Liver (tissue), 9 donors: Measurements from ENCODE around the gene PTPN14. TPM values are rescaled to one million over a fixed set of nuclear protein-coding genes. Genes with fewer than 3 reads are reported as not detected.

Experiments
- DNase-seq: peaks from one replicate; pipeline ENCODE4 v3.0.0-alpha.2; 2017; ENCODE audit warnings: low spot score
- H3K27ac ChIP-seq, 2 donors: one replicate each; pipeline ENCODE4 v1.7.0; 2013; ENCODE audit warnings: inconsistent platforms in 2 of 2, low read length in 2 of 2, control low read depth in 1 of 2, low read depth in 1 of 2, mild to moderate bottlenecking in 1 of 2
- H3K27me3 ChIP-seq, 4 donors: one replicate each; pipeline versions ENCODE4 v1.6.1 to v1.7.0; 2013; ENCODE audit warnings: low read length in 3 of 4, inconsistent platforms in 1 of 4, mild to moderate bottlenecking in 1 of 4, moderate library complexity in 1 of 4; ENCODE audit not compliant: control insufficient read depth in 4 of 4, insufficient read depth in 4 of 4
- H3K36me3 ChIP-seq, 4 donors: one replicate each; pipeline versions ENCODE4 v1.6.1 to v1.7.0; 2013; ENCODE audit warnings: low read length in 3 of 4, mild to moderate bottlenecking in 3 of 4, low read depth in 1 of 4, moderate library complexity in 1 of 4; ENCODE audit not compliant: control insufficient read depth in 4 of 4, insufficient read depth in 3 of 4
- H3K4me1 ChIP-seq, 4 donors: one replicate each; pipeline versions ENCODE4 v1.6.1 to v1.7.0; 2013; ENCODE audit warnings: low read length in 3 of 4, mild to moderate bottlenecking in 3 of 4, moderate library complexity in 1 of 4; ENCODE audit not compliant: control insufficient read depth in 4 of 4, insufficient read depth in 4 of 4
- H3K4me3 ChIP-seq, 3 donors: one replicate each; pipeline versions ENCODE4 v1.6.1 to v1.7.0; 2013; ENCODE audit warnings: low read length in 3 of 3, control low read depth in 1 of 3, low read depth in 1 of 3, mild to moderate bottlenecking in 1 of 3
- H3K9ac ChIP-seq, 2 donors: one replicate each; pipeline ENCODE4 v1.7.0; 2013; ENCODE audit warnings: low read length in 2 of 2, mild to moderate bottlenecking in 2 of 2, moderate library complexity in 2 of 2, control low read depth in 1 of 2, low read depth in 1 of 2
- H3K9me3 ChIP-seq, 4 donors: one replicate each; pipeline versions ENCODE4 v1.6.1 to v1.7.0; 2013; ENCODE audit warnings: low read length in 3 of 4; ENCODE audit not compliant: control insufficient read depth in 4 of 4
- EGR1 ChIP-seq, 2 donors: IDR thresholded peaks; 2 replicates each; pipeline ENCODE4 v1.6.1; 2016 to 2018; ENCODE audit warnings: antibody characterized with exemption in 2 of 2, low read depth in 2 of 2
- FOXA1 ChIP-seq: IDR thresholded peaks from 2 replicates; pipeline ENCODE4 v1.6.1; 2016; ENCODE audit warnings: antibody characterized with exemption
- FOXA2 ChIP-seq: IDR thresholded peaks from 2 replicates; pipeline ENCODE4 v1.6.1; 2016; ENCODE audit warnings: antibody characterized with exemption
- GABPA ChIP-seq, 2 donors: IDR thresholded peaks in 1 of 2; conservative IDR thresholded peaks in 1 of 2; 2 replicates each; pipeline ENCODE4 v1.6.1; 2016; ENCODE audit warnings: antibody characterized with exemption in 2 of 2, mild to moderate bottlenecking in 1 of 2, moderate library complexity in 1 of 2
- HNF4A ChIP-seq, 2 donors: conservative IDR thresholded peaks; 2 replicates each; pipeline ENCODE4 v1.6.1; 2016; ENCODE audit warnings: antibody characterized with exemption in 2 of 2, mild to moderate bottlenecking in 2 of 2
- HNF4G ChIP-seq: IDR thresholded peaks from 2 replicates; pipeline ENCODE4 v1.6.1; 2016; ENCODE audit warnings: antibody characterized with exemption
- JUND ChIP-seq, 2 donors: IDR thresholded peaks; 2 replicates each; pipeline ENCODE4 v1.6.1; 2016; ENCODE audit warnings: antibody characterized with exemption in 2 of 2
- NR2F2 ChIP-seq: IDR thresholded peaks from 2 replicates; pipeline ENCODE4 v1.6.1; 2016; ENCODE audit warnings: antibody characterized with exemption
- RAD21 ChIP-seq, 2 donors: IDR thresholded peaks; 2 replicates each; pipeline ENCODE4 v1.6.1; 2016; ENCODE audit warnings: antibody characterized with exemption in 2 of 2, mild to moderate bottlenecking in 2 of 2
- RXRA ChIP-seq, 2 donors: IDR thresholded peaks; 2 replicates each; pipeline ENCODE4 v1.6.1; 2017 to 2018; ENCODE audit warnings: antibody characterized with exemption in 2 of 2, mild to moderate bottlenecking in 1 of 2
- SP1 ChIP-seq: IDR thresholded peaks from 2 replicates; pipeline ENCODE4 v1.6.1; 2018; ENCODE audit warnings: antibody characterized with exemption, mild to moderate bottlenecking
- TAF1 ChIP-seq: conservative IDR thresholded peaks from 2 replicates; pipeline ENCODE4 v1.6.1; 2016; ENCODE audit warnings: antibody characterized with exemption, mild to moderate bottlenecking
- YY1 ChIP-seq: IDR thresholded peaks from 2 replicates; pipeline ENCODE4 v1.6.1; 2016; ENCODE audit warnings: antibody characterized with exemption, mild to moderate bottlenecking
- WGBS: extraction: QIAGEN DNeasy Blood & Tissue Kit; methylation state at CpG from one replicate; pipeline ENCODE4 v1.1.7; 2013; 5-methylcytosine and 5-hydroxymethylcytosine counted together
- polyA plus RNA-seq, 2 donors: library from polyadenylated mRNA; stranded (reverse) in 1 of 2; unstranded in 1 of 2; fragments of 200-250 nt in 1 of 2; fragments of >200 nt in 1 of 2; fragmentation: Nextera tagmentation in 1 of 2; extraction: Ambion mirVana in 1 of 2; gene quantifications; one replicate each; pipeline versions ENCODE4 v1.2.1 to v1.2.3, GENCODE V29; 2013 to 2015
- total RNA-seq, 2 donors: library from RNA; depleted of rRNA; stranded (reverse); fragments of >200 nt; gene quantifications; one replicate each; pipeline ENCODE4 v1.2.3, GENCODE V29; 2014
- TF ChIP-seq, protein P1 (sequence below): IDR thresholded peaks from 2 replicates; pipeline ENCODE4 v1.6.1; 2016; ENCODE audit warnings: antibody characterized with exemption, mild to moderate bottlenecking
- TF ChIP-seq, protein P2 (sequence below): fragments of 150-350 bp; IDR thresholded peaks from 2 replicates; pipeline ENCODE4 v1.5.1; 2017; ENCODE audit warnings: improper control_type of control experiment, low read depth, low read length; ENCODE audit not compliant: missing input control
- TF ChIP-seq, protein P3 (sequence below): IDR thresholded peaks from 2 replicates; pipeline ENCODE4 v1.6.1; 2016; ENCODE audit warnings: antibody characterized with exemption
- TF ChIP-seq, protein P4 (sequence below): IDR thresholded peaks from 2 replicates; pipeline ENCODE4 v1.6.1; 2016; ENCODE audit warnings: antibody characterized with exemption
- TF ChIP-seq, protein P5 (sequence below): IDR thresholded peaks from 2 replicates; pipeline ENCODE4 v1.6.1; 2016; ENCODE audit warnings: antibody characterized with exemption
- donor health status: healthy.
- donor health status: healthy.
- donor health status: healthy.
- donor health status: healthy.
- donor health status: healthy.

Gene PTPN14
- total and polyA plus RNA-seq, 4 donors, result 0.54 to 3.2 (median 1.5) TPM

DNA sequence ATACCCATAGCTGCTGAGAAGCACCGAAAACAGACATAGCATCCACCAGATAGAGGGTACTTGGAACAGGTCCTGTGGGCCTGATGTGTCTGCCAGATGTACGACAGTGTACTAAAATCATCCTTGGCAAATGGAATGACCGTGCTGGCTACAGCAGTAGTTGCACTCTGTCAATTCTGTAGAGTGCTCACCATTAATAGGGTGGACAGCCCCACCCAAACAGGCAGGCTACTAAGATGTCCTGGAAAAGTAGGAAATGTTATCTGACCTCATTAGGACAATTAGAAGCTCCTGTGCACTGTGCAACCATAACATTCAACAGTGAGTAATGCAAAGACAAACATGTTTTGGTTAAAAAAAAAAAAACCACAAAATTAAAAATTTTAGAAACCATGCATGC, 106.2 kb downstream of the PTPN14 start:
- H3K27ac ChIP-seq, result no peak overlapping the region

DNA sequence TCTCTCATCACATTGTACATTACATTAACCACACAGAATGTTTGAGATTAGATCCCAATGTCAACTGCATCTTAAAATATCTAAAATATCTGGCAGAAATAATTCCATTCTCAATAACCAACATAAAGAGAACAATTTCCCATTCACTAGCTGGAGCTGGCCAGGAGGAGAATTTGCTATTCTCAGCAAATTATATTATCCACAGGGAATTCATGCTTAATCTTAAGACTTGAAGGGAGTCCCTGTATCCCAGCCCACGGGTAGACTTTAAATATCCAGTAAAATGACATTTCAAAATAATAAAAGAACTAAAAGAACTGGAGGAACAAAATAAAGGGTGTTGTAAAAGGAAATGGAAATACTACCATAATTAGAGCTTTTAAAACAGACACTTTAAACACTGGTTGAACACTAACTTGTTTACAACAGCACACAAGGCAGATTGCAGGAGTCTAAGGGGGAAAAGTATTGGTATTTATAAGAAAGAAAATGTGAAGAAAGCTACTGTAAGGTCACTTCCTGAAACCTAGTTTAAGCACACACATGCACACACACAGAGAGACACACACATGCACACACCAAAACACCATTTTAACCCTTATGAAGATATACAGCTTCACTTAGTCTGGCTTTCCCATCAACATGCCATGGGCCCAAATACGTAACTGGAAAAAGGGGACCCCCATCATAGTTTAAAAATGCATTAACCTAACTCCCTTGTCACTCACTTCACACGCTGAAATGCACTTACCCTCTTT, 107.0 kb downstream of the PTPN14 start:
- DNase-seq, result no peak
- H3K9me3 ChIP-seq, result no peaks in the 10 kb centered on the region
- no peak overlapping the region for H3K9ac ChIP-seq
- TF ChIP-seq NR2F2 (no peak), RXRA (IDR thresholded peaks at IDR 0.05) (no peak), SP1 (no peak), EGR1 (IDR thresholded peaks at IDR 0.05; ENCODE audit: low read depth in 2 of 2) (no peak), GABPA (IDR thresholded peaks at IDR 0.05 in 1 of 2, conservative IDR thresholded peaks at IDR 0.05 in 1 of 2) (no peak), RAD21 (IDR thresholded peaks at IDR 0.05) (no peak), FOXA1 (no peak), YY1 (no peak), FOXA2 (no peak), TAF1 (no peak), JUND (IDR thresholded peaks at IDR 0.05) (no peak), HNF4G (no peak), HNF4A (conservative IDR thresholded peaks at IDR 0.05) (no peak)
- TF ChIP-seq, protein P1, sequence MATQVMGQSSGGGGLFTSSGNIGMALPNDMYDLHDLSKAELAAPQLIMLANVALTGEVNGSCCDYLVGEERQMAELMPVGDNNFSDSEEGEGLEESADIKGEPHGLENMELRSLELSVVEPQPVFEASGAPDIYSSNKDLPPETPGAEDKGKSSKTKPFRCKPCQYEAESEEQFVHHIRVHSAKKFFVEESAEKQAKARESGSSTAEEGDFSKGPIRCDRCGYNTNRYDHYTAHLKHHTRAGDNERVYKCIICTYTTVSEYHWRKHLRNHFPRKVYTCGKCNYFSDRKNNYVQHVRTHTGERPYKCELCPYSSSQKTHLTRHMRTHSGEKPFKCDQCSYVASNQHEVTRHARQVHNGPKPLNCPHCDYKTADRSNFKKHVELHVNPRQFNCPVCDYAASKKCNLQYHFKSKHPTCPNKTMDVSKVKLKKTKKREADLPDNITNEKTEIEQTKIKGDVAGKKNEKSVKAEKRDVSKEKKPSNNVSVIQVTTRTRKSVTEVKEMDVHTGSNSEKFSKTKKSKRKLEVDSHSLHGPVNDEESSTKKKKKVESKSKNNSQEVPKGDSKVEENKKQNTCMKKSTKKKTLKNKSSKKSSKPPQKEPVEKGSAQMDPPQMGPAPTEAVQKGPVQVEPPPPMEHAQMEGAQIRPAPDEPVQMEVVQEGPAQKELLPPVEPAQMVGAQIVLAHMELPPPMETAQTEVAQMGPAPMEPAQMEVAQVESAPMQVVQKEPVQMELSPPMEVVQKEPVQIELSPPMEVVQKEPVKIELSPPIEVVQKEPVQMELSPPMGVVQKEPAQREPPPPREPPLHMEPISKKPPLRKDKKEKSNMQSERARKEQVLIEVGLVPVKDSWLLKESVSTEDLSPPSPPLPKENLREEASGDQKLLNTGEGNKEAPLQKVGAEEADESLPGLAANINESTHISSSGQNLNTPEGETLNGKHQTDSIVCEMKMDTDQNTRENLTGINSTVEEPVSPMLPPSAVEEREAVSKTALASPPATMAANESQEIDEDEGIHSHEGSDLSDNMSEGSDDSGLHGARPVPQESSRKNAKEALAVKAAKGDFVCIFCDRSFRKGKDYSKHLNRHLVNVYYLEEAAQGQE, result no peak
- TF ChIP-seq, protein P2, sequence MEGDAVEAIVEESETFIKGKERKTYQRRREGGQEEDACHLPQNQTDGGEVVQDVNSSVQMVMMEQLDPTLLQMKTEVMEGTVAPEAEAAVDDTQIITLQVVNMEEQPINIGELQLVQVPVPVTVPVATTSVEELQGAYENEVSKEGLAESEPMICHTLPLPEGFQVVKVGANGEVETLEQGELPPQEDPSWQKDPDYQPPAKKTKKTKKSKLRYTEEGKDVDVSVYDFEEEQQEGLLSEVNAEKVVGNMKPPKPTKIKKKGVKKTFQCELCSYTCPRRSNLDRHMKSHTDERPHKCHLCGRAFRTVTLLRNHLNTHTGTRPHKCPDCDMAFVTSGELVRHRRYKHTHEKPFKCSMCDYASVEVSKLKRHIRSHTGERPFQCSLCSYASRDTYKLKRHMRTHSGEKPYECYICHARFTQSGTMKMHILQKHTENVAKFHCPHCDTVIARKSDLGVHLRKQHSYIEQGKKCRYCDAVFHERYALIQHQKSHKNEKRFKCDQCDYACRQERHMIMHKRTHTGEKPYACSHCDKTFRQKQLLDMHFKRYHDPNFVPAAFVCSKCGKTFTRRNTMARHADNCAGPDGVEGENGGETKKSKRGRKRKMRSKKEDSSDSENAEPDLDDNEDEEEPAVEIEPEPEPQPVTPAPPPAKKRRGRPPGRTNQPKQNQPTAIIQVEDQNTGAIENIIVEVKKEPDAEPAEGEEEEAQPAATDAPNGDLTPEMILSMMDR, result no peak
- TF ChIP-seq, protein P3, sequence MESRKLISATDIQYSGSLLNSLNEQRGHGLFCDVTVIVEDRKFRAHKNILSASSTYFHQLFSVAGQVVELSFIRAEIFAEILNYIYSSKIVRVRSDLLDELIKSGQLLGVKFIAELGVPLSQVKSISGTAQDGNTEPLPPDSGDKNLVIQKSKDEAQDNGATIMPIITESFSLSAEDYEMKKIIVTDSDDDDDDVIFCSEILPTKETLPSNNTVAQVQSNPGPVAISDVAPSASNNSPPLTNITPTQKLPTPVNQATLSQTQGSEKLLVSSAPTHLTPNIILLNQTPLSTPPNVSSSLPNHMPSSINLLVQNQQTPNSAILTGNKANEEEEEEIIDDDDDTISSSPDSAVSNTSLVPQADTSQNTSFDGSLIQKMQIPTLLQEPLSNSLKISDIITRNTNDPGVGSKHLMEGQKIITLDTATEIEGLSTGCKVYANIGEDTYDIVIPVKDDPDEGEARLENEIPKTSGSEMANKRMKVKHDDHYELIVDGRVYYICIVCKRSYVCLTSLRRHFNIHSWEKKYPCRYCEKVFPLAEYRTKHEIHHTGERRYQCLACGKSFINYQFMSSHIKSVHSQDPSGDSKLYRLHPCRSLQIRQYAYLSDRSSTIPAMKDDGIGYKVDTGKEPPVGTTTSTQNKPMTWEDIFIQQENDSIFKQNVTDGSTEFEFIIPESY, result no peak
- TF ChIP-seq, protein P4, sequence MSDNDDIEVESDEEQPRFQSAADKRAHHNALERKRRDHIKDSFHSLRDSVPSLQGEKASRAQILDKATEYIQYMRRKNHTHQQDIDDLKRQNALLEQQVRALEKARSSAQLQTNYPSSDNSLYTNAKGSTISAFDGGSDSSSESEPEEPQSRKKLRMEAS, result no peak
- TF ChIP-seq, protein P5, sequence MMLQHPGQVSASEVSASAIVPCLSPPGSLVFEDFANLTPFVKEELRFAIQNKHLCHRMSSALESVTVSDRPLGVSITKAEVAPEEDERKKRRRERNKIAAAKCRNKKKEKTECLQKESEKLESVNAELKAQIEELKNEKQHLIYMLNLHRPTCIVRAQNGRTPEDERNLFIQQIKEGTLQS, result no peak
- H3K4me1 ChIP-seq, result peaks cover 0 to 2% (median 0%) of the 10 kb centered on the region in 4 donors
- no peaks in the 10 kb centered on the region for H3K27me3 ChIP-seq
- WGBS, result 74% methylated on average over 3 of the region's 3 CpGs
- H3K4me3 ChIP-seq, result no peak overlapping the region
- no peak overlapping the region for H3K27ac ChIP-seq
- no peaks in the 10 kb centered on the region for H3K36me3 ChIP-seq

More for the DNA sequence above, 106.2 kb downstream of the PTPN14 start:
- 92% methylated on average over 3 of the region's 3 CpGs for WGBS
- Histone ChIP-seq H3K27me3 (no peaks in the 10 kb centered on the region), H3K4me1 (no peaks in the 10 kb centered on the region), H3K9ac (no peak overlapping the region), H3K9me3 (no peaks in the 10 kb centered on the region), H3K36me3 (no peaks in the 10 kb centered on the region), H3K4me3 (no peak overlapping the region)
- DNase-seq, result no peak
- TF ChIP-seq HNF4A (conservative IDR thresholded peaks at IDR 0.05) (no peak), SP1 (no peak), FOXA2 (no peak), GABPA (IDR thresholded peaks at IDR 0.05 in 1 of 2, conservative IDR thresholded peaks at IDR 0.05 in 1 of 2) (no peak), EGR1 (IDR thresholded peaks at IDR 0.05; ENCODE audit: low read depth in 2 of 2) (no peak), YY1 (no peak), HNF4G (no peak)
- TF ChIP-seq, protein P5, result no peak
- TF ChIP-seq, protein P3, result no peak
